ENCODE measurements around the gene SLIT1.

The SLIT1 gene

GRCh38 chr10:97017474-97017903, 168.3 kb downstream of the SLIT1 start:
- DNase-seq = no peak

- no peak for DNase-seq
Observed at GRCh38 chr10:97016728-97017473, 168.9 kb downstream of the SLIT1 start.

GRCh38 chr10:97015240-97015639, 170.5 kb downstream of the SLIT1 start:
- no peak for DNase-seq

- no peak for DNase-seq
Observed at GRCh38 chr10:97013983-97014382, 171.8 kb downstream of the SLIT1 start.

GRCh38 chr10:97013568-97013967, 172.2 kb downstream of the SLIT1 start:
- DNase-seq = no peak

- no peak for DNase-seq
Observed at GRCh38 chr10:97012470-97012869, 173.3 kb downstream of the SLIT1 start.

GRCh38 chr10:97011397-97011796, 174.4 kb downstream of the SLIT1 start:
- DNase-seq = no peak

GRCh38 chr10:97010695-97011206, 175.0 kb downstream of the SLIT1 start:
- no peak for DNase-seq

GRCh38 chr10:97007417-97007816, 178.3 kb downstream of the SLIT1 start:
- no peak for DNase-seq

GRCh38 chr10:97006364-97006763, 179.4 kb downstream of the SLIT1 start:
- DNase-seq = no peak

GRCh38 chr10:97005349-97005748, 180.4 kb downstream of the SLIT1 start:
- DNase-seq = no peak

- no peak for DNase-seq
Observed at GRCh38 chr10:97004591-97004990, 181.2 kb downstream of the SLIT1 start.

GRCh38 chr10:97003804-97004201, 182.0 kb downstream of the SLIT1 start:
- no peak for DNase-seq

- no peak for DNase-seq
Observed at GRCh38 chr10:97003151-97003803, 182.5 kb downstream of the SLIT1 start.

- DNase-seq = no peak
Observed at GRCh38 chr10:97002670-97003069, 183.1 kb downstream of the SLIT1 start.

GRCh38 chr10:97001183-97001991, 184.4 kb downstream of the SLIT1 start:
- DNase-seq = no peak

GRCh38 chr10:97000487-97001182, 185.1 kb downstream of the SLIT1 start:
- DNase-seq = no peak

- DNase-seq = no peak
Observed at GRCh38 chr10:96999987-97000386, 185.8 kb downstream of the SLIT1 start.

GRCh38 chr10:96999337-96999736, 186.4 kb downstream of the SLIT1 start:
- DNase-seq = no peak

GRCh38 chr10:96998329-96998888, 187.3 kb downstream of the SLIT1 start:
- no peak for DNase-seq

- no peak for DNase-seq
Observed at GRCh38 chr10:96996275-96996965, 189.3 kb downstream of the SLIT1 start.

- DNase-seq = no peak
Observed at GRCh38 chr10:96995851-96996250, 189.9 kb downstream of the SLIT1 start.

All from NCI-H146 (cell line).